Measurements from ENCODE around the gene PCK1.

DNA sequence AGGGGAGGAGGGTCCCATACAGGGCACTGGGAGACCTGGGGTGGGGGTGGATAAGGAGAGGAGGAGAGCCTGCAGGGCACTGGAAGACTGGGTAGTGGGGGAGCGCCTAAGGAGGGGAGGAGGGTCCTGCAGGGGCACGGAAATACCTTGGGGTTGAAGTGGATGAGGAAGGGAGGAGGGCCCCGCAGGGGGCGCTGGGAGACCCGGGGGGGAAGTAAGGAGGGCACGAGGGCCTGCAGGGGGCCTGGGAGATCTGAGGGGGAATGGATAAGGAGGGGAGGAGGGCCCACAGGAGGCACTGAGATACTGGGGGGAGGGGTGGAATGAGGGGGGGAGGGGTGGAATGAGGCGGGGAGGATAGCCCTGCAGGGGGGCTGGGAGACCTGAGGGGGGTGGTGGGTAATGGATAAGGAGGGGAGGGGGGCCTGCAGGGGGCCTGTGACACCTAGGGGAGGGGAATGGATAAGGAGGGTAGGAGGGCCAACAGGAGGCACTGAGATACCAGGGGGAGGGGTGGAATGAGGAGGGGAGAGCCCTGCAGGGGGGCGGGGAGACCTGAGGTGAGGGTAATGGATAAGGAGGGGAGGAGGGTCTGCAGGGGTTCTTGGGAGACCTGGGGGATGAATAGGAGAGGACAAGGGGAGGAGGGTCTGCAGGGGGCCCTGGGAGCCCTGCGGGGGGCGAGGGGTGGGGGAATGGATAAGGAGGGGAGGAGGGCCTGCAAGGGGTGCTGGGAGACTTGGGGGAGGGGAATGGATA is 35.4 kb upstream of the PCK1 start:
- TF ChIP-seq, protein P1, sequence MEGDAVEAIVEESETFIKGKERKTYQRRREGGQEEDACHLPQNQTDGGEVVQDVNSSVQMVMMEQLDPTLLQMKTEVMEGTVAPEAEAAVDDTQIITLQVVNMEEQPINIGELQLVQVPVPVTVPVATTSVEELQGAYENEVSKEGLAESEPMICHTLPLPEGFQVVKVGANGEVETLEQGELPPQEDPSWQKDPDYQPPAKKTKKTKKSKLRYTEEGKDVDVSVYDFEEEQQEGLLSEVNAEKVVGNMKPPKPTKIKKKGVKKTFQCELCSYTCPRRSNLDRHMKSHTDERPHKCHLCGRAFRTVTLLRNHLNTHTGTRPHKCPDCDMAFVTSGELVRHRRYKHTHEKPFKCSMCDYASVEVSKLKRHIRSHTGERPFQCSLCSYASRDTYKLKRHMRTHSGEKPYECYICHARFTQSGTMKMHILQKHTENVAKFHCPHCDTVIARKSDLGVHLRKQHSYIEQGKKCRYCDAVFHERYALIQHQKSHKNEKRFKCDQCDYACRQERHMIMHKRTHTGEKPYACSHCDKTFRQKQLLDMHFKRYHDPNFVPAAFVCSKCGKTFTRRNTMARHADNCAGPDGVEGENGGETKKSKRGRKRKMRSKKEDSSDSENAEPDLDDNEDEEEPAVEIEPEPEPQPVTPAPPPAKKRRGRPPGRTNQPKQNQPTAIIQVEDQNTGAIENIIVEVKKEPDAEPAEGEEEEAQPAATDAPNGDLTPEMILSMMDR (IDR thresholded peaks at IDR 0.05 in 4 of 5, conservative IDR thresholded peaks at IDR 0.05 in 1 of 5), result no peak
- TF ChIP-seq POLR2A (IDR thresholded peaks at IDR 0.05), result no peak

Data from gastrocnemius medialis (tissue), 4 donors.